HG02623 (cell line): ENCODE data around the gene IGF1R.
"Not testable (repeated sequence)": the region's sequence is repeated elsewhere in the genome, so short reads cannot be mapped to it uniquely, and the experiment has no call there.

ENCODE experiments used
- ATAC-seq: cut with Tn5 transposase; IDR thresholded peaks from one replicate; pipeline ENCODE4 v1.9.1; 2021; ENCODE audit warnings: moderate library complexity; ENCODE audit not compliant: unreplicated experiment

The IGF1R gene

DNA sequence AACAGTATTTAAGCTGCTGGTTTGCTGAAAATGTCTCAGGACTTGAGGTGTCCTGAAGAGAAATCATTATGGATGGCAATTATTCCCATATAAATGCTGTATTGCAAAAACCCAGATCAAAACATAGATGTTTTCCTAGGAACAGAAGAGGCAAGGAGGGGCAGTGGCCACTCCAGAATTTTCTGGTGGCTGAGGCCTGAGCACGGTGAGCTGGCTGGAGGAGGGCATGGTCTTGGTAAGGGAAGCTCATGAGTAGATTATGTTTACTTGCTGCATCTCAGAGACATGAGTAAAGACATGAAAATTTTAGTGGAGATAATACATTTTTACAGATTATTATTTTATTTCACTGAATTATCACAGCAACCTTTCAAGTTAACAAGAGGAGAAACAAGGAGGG is 328.2 kb downstream of the IGF1R start:
- no peak for ATAC-seq

DNA sequence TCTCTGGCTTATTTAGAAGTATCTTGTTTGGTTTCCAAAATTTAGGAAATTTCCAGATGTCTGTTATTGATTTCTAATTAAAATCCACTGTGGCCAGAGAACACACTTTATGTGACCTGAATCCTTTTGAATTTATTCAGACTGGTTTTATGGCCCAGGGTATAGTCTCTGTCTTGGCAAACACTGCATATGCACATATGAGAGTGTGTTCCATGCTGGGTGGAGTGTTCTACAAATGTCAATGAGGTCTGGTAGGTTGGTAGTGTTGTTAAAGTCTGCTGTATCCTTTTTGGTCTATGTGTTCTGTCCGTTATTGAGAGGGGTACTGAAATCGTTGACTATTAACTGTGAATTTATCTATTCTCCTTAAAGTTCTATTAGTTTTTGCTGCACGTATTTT is 329.1 kb downstream of the IGF1R start:
- ATAC-seq: no peak

DNA sequence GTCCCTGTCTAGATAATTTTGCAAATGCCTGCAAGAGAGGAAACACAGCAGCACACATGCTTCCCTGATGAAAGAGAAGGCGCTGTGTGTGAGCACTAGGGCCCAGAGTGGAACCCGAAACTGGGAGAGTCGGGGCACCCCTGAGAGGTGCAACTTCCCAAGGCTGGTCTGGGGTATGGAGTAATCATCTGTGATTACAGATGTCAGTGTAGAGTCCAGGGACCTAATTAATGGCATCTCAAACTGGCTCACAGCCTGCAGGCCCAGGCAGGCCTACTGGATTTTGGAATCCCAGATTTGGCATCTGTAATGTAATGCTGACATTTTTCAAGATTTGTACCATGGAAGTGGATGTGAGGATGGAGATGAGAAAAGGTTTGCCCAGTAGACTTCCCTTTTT is 329.8 kb downstream of the IGF1R start:
- ATAC-seq: no peak

DNA sequence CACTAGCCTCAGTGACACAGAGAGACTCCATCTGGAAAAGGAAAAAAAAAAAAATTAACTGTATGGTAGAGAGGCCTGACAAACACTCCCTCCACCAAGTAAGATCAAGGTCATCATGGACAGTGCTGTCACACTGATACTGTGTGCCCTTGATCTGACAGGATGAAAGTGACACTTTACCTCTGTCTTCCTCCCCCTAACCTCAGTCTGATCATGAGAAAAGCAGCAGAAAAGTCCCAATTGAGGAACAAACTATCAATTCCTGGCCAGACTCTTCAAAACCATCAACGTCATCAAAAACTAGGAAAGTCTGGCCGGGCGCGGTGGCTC is 332.5 kb downstream of the IGF1R start:
- no peak for ATAC-seq

DNA sequence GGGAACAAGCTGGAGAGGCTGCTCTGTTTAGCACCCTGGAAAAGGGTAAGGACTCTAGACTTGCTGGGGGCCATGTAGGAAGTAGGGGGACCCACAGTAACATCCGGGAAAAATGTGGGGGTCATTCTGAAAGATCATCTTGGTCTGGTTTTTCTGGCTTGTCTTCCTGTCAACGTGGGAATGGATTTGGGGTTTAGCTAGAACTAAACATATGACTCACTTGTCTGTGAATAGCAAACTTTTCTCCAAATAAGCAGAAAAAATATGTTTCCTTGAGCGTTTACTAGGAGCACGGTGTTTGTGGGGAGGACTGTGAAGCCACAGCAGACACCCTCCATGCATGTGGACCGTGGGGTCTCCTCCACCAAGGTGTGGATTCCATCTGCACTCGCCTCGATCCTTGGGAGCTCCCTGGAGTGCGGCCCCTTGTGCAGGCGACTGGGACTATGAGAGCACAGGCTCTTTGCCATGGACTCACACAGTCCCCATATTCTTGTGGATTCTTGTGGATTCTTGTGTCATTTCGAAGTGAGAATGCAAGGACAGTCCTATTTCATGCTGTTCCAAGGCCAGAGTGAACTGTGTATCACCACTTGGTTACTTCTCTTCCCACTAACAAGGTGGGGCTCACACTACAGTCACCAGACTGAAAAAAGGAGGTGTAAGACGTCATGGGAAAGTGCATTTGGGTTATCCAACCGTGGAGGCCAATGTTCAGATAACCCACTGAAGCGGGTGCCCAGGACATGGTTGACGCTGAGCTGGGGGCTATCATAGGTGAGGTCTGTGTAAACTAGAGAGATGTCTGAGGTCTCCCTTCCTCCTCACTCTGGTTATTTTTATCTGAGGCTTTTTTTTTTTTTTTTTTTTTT is 333.7 kb downstream of the IGF1R start:
- no peak for ATAC-seq

DNA sequence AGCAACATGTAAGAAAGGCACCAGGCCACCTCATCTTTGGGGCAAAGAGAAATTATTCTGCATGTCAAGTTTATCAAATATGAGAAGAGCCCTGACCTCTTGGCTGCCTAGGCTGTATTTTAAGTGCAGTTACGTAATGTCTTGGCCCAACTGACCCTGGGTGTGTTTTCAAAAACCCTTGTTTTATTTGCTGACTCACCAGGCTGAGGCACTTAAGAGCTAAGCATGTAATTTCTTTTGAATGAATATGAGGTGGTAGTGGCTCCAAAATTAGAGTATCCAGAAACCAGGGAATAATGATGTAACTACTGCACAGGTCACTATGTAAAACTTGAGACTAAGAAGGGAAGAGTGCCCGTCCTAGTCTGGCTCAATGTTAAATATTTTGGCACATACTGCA is 335.0 kb downstream of the IGF1R start:
- ATAC-seq: no peak

DNA sequence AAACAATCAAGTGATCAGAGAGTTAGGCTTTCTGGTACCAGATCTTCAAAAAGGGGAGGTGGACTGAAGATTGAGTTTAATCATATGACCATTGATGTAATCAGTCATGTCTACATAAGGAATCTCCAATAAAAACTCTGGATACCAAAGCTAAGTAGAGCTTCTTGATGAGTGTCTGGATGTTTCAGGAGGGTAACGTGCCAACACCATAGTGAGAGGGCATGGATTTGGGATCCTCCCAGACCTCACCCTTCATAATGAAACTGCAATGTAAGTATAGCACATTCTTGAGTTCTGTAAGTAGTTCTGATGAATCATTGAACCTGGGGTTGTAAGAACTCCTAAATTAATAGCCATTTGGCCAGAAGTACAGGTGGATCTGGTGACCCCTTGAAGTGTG is 337.9 kb downstream of the IGF1R start:
- ATAC-seq: no peak

DNA sequence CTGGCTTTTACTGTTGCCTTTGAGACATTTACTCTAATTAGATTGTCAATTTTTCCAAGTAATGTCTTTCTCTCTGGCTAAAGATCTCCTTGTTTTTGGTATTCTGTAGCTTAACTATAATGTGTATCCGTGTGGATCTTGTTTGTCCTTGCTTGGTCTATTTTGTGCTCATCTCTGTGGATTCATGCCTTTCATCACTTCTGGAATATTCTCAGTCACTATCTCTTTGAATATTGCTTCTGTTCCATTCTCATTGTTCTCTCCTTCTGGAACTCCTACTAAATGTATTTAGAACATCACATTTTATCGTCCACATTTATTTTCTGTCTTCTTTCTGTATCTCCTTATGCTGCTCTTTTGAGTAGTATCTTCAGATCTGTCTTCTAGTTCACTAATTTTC is 346.6 kb downstream of the IGF1R start:
- ATAC-seq: no peak

DNA sequence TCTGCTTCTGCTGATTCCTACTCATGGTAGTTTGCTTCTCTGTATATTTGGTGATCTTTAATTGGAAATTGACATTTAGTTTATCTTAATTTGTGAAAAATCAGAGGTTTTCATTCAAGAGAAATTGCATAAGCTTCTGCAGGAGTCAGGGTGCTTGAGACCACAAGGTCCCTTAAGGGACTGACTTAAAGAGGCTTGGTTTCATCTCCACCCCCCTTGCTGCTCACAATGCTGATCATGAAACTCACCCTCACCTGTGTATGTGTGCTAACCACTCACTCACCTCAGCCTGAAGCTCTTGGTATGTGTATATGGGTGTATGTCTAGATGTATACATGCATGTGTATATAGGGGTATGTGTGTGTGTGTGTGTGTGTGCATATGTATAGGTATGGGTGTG is 347.8 kb downstream of the IGF1R start:
- no peak for ATAC-seq

DNA sequence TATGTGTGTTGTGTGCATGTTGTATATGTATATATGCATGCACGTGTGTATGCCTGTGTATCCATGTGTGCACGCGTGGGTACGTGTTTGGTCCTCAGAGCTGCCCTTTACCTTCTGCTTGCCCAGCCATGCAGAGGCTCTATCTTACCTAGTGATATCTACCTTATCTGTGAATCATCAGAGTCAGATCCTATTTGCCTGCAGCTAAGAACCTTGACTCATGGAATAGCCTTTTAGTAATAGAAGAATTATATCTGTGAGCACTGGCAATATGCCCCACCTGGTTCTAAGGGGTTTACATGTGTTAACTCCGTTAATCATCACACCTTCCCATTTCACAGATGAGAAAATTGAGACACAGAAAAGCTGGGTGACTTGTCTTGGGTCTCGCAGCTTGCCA is 348.3 kb downstream of the IGF1R start:
- ATAC-seq: no peak

DNA sequence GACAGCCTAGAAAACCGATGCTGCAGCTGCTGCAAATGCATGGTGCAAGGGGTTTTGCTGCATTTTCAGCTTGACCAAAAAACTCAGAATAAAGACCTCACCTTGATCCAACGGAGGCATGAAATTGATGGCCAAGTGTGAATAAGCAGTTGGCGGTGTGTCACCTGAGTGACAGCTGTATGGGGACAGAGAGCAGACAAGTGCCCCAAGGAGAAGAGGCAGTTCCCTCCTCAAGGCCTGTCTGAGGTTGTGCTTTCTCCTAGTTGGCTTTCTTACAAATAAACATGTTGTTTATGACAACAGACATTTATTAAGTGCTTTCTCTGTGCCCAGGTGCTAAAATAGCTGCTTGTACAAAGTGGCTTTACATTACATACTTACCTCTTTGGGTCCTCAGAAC is 349.0 kb downstream of the IGF1R start:
- no peak for ATAC-seq

DNA sequence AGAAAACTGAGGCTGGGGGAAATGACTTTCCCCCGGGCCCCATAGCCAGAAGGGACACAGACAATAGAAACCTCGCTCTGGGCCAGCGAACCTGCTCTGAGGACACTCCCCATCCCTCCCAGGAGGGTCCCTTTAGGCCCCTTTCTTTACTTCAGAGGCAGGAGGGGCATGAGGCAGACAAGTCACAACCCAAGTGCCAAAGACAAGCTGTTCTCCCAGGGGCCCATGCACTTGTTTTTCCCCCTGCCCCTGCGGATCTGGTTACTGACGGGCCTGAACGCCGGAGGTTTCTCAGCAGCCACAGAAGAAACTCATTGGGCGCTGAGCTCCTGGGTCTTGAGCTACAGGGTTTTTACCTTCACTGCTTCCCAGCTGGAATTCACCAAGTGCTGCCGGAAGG is 349.4 kb downstream of the IGF1R start:
- ATAC-seq: no peak

DNA sequence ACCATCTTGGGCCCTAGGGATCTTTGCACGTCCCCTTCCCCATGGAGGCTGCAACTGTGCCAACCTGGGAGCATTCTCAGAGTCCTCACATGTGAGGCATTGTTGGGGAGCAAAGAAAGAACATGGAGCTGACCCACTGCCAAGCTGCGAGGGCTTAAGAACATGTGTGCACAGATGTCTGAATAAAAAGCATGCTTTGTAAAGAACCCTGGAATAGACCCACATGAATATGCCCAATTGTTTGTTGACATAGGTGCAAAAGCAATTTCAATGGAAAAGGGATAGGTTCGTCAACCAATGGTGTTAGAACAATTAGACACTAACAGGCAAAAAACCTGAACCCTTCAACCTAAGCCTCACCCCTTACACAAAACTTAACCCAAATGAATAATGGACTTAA is 349.9 kb downstream of the IGF1R start:
- no peak for ATAC-seq

DNA sequence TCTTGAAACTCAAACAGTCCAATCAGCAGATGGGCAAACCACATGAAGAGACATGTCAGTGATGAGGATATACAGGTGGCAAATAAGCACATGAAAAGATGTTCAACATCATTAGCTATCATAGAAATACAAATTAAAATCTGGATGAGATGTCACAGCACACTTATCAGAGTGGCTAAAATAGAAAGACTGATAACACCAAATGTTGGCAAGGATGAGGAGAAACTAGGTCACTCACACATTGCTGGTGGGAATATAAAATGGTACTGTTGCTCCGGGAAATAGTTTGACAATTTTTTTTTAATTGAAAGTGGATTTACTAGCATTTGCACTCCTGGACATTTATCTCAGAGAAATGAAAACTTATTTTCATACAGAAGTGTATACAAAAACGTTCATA is 350.9 kb downstream of the IGF1R start:
- no peak for ATAC-seq

DNA sequence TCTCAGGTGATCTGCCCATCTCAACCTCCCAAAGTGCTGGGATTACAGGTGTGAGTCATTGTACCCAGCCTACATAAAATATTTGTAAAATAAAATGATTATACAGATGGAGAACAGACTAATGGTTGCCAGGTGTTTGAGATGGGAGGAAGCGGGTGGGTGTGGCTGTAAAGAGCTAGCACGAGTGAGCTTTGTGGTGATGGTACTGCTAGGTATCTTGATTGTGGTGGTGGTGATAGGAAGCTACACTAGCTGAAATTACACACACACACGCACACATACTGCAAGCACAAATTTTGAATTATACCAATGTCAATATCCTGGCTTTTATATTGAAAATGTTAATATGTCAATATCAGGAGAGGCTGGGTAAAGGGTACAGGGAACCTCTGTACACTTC is 353.9 kb downstream of the IGF1R start:
- ATAC-seq: no peak

DNA sequence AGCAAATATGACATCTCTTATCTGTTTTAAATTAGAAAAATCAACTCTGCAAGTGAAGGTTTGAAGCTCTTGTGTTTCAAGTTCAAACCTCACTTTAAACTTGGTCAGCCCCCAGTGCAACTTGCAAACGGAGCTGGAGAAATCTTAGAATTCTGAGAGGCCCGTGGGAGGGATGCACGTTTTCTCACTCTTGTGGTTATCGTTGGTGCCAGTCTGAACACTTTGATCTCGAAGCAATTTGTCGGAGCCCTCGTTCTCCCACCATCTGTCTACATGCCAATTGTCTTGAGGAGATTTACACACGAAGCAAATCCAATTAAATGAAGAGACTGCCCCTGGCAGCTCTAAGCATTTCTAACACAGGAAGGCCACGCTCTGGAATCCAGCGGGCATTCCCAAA is 355.0 kb downstream of the IGF1R start:
- not testable (repeated sequence) for ATAC-seq

DNA sequence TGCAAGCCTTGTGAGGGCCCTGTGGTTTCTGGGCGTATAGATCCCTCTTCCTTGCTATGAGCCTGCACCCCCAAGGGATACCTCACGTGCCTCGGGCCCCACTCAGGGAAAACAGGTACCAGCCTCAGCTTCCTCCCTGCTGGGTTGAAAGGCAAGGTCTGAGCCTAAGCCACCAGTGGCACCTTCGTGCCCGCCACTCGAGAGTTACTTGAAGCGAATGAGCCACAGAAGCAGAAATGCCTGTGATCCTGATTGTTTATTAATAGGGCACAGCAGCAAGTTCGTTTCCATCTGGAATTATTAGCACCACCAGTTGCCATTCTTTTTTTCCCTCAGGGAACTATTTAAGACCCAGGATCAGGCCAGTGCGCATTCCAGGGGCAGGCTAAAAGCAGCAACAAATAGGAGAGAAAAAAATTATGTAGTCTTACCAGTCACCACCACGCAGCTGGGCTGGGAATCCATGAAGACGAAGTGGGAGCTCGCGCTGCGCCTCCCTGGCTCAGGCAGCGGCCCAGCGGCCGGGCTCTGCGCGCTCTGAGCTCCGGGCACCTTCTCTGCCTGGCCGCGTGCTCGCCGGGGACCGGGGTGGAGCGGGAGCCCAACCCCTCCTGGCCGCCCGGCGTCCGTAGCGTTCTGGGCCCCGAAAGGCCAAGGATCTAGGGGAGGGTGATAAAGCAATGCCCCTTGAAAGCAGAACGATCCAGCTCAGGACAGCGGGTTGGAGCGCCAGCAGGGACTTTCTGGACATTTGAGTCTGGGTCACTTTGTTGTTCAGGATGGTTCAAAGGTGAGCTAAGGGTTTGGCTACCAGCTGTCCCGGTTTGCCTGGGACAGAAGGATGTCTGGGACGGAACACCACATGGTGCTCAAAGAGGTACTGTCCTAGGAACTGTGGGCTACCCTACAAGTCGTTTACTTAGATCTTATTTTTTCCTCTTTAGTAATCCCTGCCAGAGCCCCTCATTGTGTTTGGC is 356.9 kb downstream of the IGF1R start:
- not testable (repeated sequence) for ATAC-seq

DNA sequence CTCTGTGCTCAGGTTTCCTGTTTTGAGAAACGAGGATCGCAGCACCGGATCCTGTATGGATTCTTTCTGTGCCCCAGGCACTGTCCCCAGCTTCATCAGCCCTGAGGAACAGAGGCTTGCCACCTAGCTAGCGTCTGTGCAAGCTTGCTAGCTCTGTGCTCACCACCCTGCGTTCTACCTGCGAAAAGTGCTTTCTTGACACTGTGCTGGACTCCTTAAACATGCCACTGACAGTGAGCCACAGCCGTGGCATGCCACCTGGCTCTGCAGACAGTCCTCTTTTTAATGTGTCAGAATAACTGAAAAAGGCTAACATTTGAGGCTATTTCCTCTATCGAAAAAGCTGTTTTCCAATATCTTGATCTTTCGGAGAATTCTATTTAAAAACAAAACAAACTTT is 357.8 kb downstream of the IGF1R start:
- ATAC-seq: no peak

DNA sequence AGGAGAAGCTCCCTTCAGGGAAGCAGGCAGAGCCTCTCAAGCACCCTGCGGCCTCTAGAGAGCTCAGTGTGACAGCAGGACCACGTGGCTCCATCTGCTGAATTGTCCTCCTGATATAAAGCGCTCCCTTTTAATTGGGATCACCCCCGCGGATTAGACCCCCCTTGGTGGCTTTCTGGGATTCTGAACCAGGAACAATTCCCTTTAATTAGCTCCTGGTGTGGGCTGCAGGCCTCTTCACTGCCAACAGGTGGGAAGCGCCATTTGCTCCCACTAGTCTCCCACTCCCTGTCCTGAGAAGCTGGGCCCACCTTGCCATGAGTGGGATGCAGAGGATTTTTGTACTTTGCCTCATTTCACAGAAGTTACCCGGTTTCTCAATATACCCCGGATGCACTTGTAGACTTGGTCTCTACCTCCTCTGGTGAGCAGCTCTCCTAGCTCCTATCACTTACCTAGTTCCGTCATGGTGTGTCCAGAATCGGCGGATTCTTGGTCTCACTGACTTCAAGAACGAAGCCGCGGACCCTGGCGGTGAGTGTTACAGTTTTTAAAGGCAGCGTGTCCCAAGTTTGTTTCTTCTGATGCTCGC is 358.7 kb downstream of the IGF1R start:
- no peak for ATAC-seq

DNA sequence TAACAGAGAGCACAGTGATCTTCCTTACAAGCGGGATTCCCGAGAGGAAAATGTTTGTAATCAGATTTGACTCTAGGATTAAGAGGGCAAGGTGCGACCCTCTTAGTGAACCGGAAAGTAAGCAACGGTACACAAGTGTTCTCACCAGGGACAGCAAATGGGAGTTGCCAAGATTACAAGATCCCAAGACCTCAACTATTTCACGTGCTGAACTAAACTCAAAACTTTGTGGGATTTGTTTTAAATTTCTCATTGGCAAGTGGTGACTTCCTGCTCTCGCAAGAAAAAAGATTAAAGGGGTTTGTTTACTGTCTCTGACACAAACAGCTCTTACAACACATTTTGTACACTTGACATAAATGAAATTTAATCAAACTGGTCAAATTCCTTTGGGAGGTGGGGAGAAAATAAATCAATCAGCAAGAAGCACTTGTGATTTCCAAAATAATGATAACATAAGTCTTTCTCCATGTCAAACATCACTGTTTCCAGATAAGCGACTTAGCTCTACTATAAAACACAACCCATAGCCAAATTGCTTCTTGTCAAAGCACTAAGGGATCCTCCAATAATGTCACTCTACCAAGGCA is 361.5 kb downstream of the IGF1R start:
- ATAC-seq: no peak

DNA sequence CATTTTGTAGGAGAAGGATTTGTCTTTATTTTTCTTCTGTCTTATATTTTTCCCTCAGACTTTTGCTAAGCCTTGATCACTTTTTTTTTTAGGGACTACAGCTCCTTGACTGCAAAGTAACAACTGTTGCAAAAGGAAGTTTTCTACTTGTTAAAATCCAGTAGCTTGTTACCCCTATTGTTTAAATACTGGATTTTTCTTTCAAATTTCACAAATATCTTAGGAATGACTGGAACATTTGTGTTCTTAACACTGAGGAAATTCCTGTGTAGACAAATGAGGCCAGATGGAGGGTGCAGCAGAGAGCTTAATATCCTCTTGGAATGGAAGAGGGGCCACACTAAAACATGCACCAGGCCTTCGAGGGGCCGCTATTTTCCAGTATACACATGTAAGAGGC is 362.4 kb downstream of the IGF1R start:
- ATAC-seq: no peak
